GM12878 (cell line): ENCODE data around the gene CYB561A3. TPM values are rescaled to one million over a fixed set of nuclear protein-coding genes. Genes with fewer than 3 reads are reported as not detected.

ENCODE experiments used
- ASH2L ChIP-seq: fragments of 300-600, 200-600 bp; sonication (generic); IDR thresholded peaks from 2 replicates; pipeline ENCODE4 v1.6.1; 2017; ENCODE audit warnings: low read depth, mild to moderate bottlenecking, borderline replicate concordance
- ATF3 ChIP-seq: IDR thresholded peaks from 2 replicates; pipeline ENCODE4 v1.6.1; 2011; ENCODE audit warnings: low read depth, mild to moderate bottlenecking, low read length, moderate library complexity, borderline replicate concordance; ENCODE audit errors: extremely low read depth
- CBFB ChIP-seq: IDR thresholded peaks from 2 replicates; pipeline ENCODE4 v1.6.1; 2016; ENCODE audit warnings: antibody characterized with exemption, low read depth
- EGR1 ChIP-seq, 2 experiments: IDR thresholded peaks; 1 replicate in 1 of 2; 2 replicates in 1 of 2; pipeline ENCODE4 v1.6.1; 2011 to 2012; ENCODE audit warnings: low read depth in 2 of 2, low read length in 2 of 2, borderline replicate concordance in 1 of 2, mild to moderate bottlenecking in 1 of 2, moderate library complexity in 1 of 2
- FOS ChIP-seq: IDR thresholded peaks from 3 replicates; pipeline ENCODE4 v1.6.1; 2011; ENCODE audit warnings: borderline replicate concordance; ENCODE audit not compliant: insufficient read length; ENCODE audit errors: extremely low read depth
- FOXK2 ChIP-seq: fragments of 450-650 bp; IDR thresholded peaks from 2 replicates; pipeline ENCODE4 v1.6.1; 2017; ENCODE audit warnings: mild to moderate bottlenecking, moderate library complexity
- GABPA ChIP-seq: IDR thresholded peaks from 2 replicates; pipeline ENCODE4 v1.6.1; 2014; ENCODE audit warnings: antibody characterized with exemption, low read depth, mild to moderate bottlenecking, inconsistent platforms
- HSF1 ChIP-seq: fragments of 150-350 bp; IDR thresholded peaks from 2 replicates; pipeline ENCODE4 v1.6.1; 2014; ENCODE audit warnings: mild to moderate bottlenecking, low read depth, low read length
- KDM1A ChIP-seq: fragments of 200-600 bp; sonication (generic); IDR thresholded peaks from 2 replicates; pipeline ENCODE4 v1.6.1; 2016; ENCODE audit warnings: borderline replicate concordance
- MXI1 ChIP-seq: fragments of 150-350 bp; IDR thresholded peaks from 2 replicates; pipeline ENCODE4 v1.6.1; 2011; ENCODE audit warnings: low read depth, mild to moderate bottlenecking, inconsistent platforms, low read length, improper control_type of control experiment
- MYB ChIP-seq: fragments of 150-350 bp; IDR thresholded peaks from 2 replicates; pipeline ENCODE4 v1.6.1; 2014; ENCODE audit warnings: mild to moderate bottlenecking, low read depth, low read length, borderline replicate concordance
- NR2F1 ChIP-seq: fragments of 450-650 bp; conservative IDR thresholded peaks from 2 replicates; pipeline ENCODE4 v1.6.1; 2017; ENCODE audit warnings: mild to moderate bottlenecking
- PML ChIP-seq: IDR thresholded peaks from 2 replicates; pipeline ENCODE4 v1.6.1; 2012; ENCODE audit warnings: low read length, inconsistent platforms
- POLR2AphosphoS2 ChIP-seq: IDR thresholded peaks from 2 replicates; pipeline ENCODE4 v1.6.1; 2011; ENCODE audit warnings: low read depth, mild to moderate bottlenecking, low read length, improper control_type of control experiment, moderate library complexity
- RAD21 ChIP-seq: IDR thresholded peaks from 2 replicates; pipeline ENCODE4 v1.6.1; 2011; ENCODE audit warnings: mild to moderate bottlenecking, low read depth, low read length, moderate library complexity; ENCODE audit not compliant: insufficient read depth
- SMAD5 ChIP-seq: IDR thresholded peaks from 2 replicates; pipeline ENCODE4 v1.6.1; 2016; ENCODE audit warnings: antibody characterized with exemption, low read depth
- SREBF2 ChIP-seq: IDR thresholded peaks from 2 replicates; pipeline ENCODE4 v1.6.1; 2012; ENCODE audit warnings: mild to moderate bottlenecking, low read length
- STAT3 ChIP-seq: IDR thresholded peaks from 2 replicates; pipeline ENCODE4 v1.6.1; 2011; ENCODE audit warnings: low read depth, low read length, improper control_type of control experiment
- TCF3 ChIP-seq: IDR thresholded peaks from 2 replicates; pipeline ENCODE4 v1.6.1; 2012; ENCODE audit warnings: low read depth, mild to moderate bottlenecking, low read length, borderline replicate concordance; ENCODE audit not compliant: insufficient read depth
- ZNF24 ChIP-seq: fragments of 450-650 bp; IDR thresholded peaks from 2 replicates; pipeline ENCODE4 v1.6.1; 2017; ENCODE audit warnings: antibody characterized with exemption, mild to moderate bottlenecking
- ZNF622 ChIP-seq: fragments of 450-650 bp; IDR thresholded peaks from 2 replicates; pipeline ENCODE4 v1.6.1; 2017; ENCODE audit warnings: mild to moderate bottlenecking, inconsistent platforms
- ZSCAN29 ChIP-seq: fragments of 450-650 bp; IDR thresholded peaks from 2 replicates; pipeline ENCODE4 v1.6.1; 2017; ENCODE audit warnings: mild to moderate bottlenecking, moderate library complexity
- polyA plus RNA-seq, 11 experiments: library from polyadenylated mRNA; depleted of rRNA in 4 of 11; unstranded in 6 of 11; stranded (reverse) in 5 of 11; fragments of >200 nt; fragmentation: Nextera tagmentation in 4 of 11; fragmentation: Illumina TruSeq in 1 of 11; extraction: Ambion mirVana in 4 of 11; extraction: Trizol in 1 of 11; gene quantifications; 1 replicate in 1 of 11; 2 replicates in 10 of 11; pipeline versions ENCODE4 v1.2.1 to v1.2.3, GENCODE V29; 2011 to 2016; ENCODE audit warnings: inconsistent platforms in 2 of 11, missing spikeins in 2 of 11, low read depth in 1 of 11
- total RNA-seq, 4 experiments: library from RNA; depleted of rRNA in 3 of 4; stranded (reverse); fragments of >200 nt in 3 of 4; fragmentation: Illumina TruSeq in 1 of 4; extraction: Trizol in 1 of 4; gene quantifications; 2 replicates each; pipeline versions ENCODE4 v1.2.1 to v1.2.3, GENCODE V29; 2013 to 2021
- TF ChIP-seq, protein P1 (sequence below): fragments of 450-650 bp; IDR thresholded peaks from 2 replicates; pipeline ENCODE4 v1.6.1; 2017; ENCODE audit warnings: antibody characterized with exemption, mild to moderate bottlenecking, moderate library complexity
- TF ChIP-seq, protein P2 (sequence below): IDR thresholded peaks from 2 replicates; pipeline ENCODE4 v1.6.1; 2011; ENCODE audit warnings: low read depth, low read length, improper control_type of control experiment, borderline replicate concordance
- TF ChIP-seq, protein P3 (sequence below): IDR thresholded peaks from 2 replicates; pipeline ENCODE4 v1.6.1; 2012; ENCODE audit warnings: low read depth, low read length, improper control_type of control experiment

CYB561A3 gene
- total and polyA plus RNA-seq, 10 of the 15 experiments (the other 5 are each of a cell fraction or from before 2014, with no cell fraction given) = 40.1 to 169 (median 74.4) TPM

DNA sequence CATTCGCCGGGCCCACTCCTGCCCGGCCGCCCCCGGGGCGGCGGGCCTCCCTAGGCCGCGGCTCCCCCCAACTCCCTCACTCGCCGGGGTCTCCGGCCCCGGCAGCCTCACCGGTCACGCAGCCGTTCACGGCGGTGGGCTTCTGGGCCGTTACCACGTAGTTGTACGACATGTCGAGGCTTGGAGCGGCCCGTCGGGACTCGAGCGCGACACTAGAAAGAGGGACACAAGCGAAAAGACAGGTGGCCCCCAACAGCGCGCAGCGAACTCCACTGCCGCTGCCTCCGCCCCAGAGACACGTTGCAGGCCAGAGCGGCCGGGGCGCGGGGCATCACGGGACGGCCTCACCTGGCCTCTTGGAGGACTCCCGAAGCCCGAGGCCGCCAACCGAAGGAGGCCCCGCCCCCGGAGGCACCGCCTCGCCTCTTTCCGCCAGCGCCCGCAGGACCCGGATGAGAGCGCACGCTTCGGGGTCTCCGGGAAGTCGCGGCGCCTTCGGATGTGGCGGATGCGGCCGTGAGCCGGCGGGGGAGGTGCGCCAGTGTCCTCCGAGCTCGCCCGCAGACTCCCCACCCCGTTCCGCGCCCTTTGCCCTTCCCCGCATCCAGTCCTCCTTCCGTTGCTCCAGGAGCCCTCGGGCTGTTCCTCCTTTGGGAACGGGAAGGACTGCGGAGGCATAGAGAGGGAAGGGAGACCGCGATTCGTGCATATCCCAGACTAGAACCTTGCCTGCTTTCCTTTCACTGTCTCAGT is 28.7 kb downstream of the CYB561A3 start, which contains the start of the genes DDB1 and TKFC (continued):
- TF ChIP-seq, protein P1, sequence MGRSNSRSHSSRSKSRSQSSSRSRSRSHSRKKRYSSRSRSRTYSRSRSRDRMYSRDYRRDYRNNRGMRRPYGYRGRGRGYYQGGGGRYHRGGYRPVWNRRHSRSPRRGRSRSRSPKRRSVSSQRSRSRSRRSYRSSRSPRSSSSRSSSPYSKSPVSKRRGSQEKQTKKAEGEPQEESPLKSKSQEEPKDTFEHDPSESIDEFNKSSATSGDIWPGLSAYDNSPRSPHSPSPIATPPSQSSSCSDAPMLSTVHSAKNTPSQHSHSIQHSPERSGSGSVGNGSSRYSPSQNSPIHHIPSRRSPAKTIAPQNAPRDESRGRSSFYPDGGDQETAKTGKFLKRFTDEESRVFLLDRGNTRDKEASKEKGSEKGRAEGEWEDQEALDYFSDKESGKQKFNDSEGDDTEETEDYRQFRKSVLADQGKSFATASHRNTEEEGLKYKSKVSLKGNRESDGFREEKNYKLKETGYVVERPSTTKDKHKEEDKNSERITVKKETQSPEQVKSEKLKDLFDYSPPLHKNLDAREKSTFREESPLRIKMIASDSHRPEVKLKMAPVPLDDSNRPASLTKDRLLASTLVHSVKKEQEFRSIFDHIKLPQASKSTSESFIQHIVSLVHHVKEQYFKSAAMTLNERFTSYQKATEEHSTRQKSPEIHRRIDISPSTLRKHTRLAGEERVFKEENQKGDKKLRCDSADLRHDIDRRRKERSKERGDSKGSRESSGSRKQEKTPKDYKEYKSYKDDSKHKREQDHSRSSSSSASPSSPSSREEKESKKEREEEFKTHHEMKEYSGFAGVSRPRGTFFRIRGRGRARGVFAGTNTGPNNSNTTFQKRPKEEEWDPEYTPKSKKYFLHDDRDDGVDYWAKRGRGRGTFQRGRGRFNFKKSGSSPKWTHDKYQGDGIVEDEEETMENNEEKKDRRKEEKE = no peak
- TF ChIP-seq POLR2AphosphoS2 (peak; percentile 94), FOXK2 (no peak), STAT3 (no peak), SREBF2 (no peak), ZNF24 (no peak), ASH2L (no peak), ZSCAN29 (no peak), MYB (no peak), FOS (no peak), RAD21 (no peak), SMAD5 (no peak; the same call in none of the 2 replicates), GABPA (no peak), CBFB (no peak), TCF3 (peak; percentile 90), KDM1A (no peak), PML (peak; percentile 82; the same call in 1 of the 2 replicates), EGR1 (IDR thresholded peaks at IDR 0.05; ENCODE audit: borderline replicate concordance in 1 of 2, low read depth in 2 of 2, low read length in 2 of 2) (peak in 1 of 2 experiments; percentile 87; a peak in 2 of 3 replicates), NR2F1 (peak; percentile 77), HSF1 (no peak), MXI1 (peak; percentile 93), ATF3 (no peak), ZNF622 (no peak)
- TF ChIP-seq, protein P2, sequence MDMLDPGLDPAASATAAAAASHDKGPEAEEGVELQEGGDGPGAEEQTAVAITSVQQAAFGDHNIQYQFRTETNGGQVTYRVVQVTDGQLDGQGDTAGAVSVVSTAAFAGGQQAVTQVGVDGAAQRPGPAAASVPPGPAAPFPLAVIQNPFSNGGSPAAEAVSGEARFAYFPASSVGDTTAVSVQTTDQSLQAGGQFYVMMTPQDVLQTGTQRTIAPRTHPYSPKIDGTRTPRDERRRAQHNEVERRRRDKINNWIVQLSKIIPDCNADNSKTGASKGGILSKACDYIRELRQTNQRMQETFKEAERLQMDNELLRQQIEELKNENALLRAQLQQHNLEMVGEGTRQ = no peak
- TF ChIP-seq, protein P3, sequence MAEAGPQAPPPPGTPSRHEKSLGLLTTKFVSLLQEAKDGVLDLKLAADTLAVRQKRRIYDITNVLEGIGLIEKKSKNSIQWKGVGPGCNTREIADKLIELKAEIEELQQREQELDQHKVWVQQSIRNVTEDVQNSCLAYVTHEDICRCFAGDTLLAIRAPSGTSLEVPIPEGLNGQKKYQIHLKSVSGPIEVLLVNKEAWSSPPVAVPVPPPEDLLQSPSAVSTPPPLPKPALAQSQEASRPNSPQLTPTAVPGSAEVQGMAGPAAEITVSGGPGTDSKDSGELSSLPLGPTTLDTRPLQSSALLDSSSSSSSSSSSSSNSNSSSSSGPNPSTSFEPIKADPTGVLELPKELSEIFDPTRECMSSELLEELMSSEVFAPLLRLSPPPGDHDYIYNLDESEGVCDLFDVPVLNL = no peak
